Measurements from ENCODE around the gene TMEM219.
A peak's percentile ranks its signal among the peaks of the same experiment; 100 is the strongest.
"Not testable (repeated sequence)": the region's sequence is repeated elsewhere in the genome, so short reads cannot be mapped to it uniquely, and the experiment has no call there.

The TMEM219 gene

DNA sequence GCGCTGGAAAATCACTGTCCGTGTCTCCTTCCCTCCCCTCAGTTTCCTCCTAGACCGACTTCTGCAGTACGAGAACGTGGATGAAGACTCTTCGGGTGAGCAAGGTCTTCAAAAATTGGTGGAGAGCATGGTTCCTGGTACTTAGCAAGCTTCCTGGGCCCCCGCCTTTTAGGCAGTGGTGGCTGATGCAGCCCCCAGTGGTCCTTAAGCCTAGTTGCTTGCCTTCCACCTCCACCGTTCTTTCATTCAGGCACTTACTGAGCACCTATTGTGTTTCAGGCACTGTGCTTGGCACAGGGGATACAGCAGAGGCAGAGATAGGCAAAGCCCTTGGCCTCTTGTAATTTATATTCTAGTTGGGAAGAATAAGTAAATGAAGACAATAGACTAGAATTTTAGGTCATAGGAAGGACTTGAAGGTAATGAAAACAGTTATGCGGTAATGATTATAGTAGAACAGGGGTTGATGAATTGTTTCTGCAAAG lies 34.9 kb downstream of the TMEM219 start:
- DNase-seq: no peak

DNA sequence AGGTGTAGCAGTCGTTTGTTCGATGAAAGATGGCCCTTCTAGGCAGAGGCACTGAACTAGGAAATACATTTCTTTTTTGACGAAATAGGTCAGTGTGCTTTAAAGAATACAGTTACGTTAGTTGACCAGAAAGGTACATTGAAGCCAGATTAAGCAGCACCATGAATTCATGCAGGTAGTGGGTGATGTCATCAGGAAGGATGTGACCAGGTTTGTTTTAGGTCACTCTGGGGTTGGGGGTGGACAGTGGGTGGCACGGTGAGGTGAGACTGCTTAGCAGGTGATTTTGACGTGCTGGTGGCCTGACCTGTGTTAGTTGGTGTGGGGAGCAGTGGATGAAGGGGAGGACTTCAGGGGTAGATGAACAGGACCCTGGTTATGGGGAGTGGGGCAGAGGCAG lies 37.7 kb downstream of the TMEM219 start:
- DNase-seq: no peak

DNA sequence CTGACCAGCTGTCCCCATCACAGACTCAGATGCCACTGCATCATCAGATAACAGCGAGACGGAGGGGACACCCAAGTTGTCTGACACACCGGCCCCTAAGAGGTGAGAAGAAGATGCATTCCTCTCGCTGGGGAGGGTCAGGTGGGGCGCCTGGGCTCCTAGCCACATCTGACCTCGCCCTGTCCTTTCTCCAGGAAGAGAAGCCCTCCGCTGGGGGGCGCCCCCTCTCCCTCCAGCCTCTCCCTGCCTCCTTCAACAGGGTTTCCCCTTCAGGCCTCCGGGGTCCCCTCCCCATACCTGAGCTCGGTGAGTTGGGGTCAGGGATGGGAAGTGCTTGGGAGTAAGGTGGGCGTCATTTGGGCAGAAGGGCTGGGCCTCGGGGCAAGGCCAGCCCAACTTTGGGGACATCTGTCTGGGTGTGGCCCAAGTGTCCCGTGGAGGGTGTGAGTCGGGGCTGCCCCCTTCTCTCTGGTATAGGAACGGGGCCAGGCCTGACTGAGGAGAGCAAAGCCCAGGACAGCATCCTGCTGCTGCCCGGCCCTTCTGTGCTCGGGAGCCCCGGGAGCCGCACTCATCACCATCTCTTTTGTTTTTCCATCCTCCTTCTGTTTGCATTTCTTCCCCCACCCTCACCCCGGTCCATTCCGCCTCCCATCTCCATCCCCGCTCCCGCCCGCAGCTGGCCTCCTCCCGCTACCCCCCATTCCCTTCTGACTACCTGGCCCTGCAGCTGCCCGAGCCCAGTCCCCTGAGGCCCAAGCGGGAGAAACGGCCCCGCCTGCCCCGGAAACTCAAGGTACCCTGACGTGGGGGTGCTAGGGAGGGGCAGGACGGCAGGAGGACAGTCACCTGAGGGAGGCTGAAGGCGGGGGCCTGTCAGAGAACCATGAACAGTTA lies 39.1 kb downstream of the TMEM219 start:
- no peak for DNase-seq

DNA sequence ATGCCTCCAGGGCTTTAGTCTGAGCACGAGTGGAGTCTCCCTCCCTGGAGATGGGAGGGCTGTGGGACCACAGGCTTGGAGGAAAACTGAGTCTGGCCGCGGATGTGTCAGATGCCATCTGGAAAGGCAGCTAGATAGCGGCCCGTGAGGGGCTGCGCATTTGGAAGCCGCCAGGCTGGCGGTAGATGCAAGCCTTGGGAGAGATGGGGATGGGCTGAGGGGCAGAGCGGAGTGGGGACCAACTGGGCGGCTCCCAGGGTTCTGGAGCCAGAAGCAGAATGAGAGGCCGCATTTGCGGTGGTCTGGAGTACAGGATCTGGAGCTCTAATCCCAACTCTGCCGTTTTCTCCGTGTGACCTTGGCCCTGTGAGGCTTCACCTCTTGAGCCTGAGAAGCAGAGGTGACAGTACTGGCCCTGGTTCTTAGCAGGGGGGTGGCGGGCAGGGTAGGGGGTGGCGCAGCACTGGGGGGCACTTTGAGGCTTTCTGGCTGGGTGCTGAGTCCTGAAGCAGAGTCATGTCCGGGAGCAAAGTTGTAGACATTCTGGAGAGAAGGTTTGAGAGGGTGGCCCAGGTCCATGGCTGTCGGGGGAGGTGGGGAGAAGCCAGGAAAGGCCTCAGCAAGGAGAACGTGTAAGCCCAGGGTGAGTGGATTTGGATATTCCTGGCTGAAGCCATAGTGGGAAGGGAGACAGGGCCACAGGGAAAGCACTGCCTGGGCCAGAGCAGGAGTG lies 40.9 kb downstream of the TMEM219 start:
- DNase-seq: no peak

DNA sequence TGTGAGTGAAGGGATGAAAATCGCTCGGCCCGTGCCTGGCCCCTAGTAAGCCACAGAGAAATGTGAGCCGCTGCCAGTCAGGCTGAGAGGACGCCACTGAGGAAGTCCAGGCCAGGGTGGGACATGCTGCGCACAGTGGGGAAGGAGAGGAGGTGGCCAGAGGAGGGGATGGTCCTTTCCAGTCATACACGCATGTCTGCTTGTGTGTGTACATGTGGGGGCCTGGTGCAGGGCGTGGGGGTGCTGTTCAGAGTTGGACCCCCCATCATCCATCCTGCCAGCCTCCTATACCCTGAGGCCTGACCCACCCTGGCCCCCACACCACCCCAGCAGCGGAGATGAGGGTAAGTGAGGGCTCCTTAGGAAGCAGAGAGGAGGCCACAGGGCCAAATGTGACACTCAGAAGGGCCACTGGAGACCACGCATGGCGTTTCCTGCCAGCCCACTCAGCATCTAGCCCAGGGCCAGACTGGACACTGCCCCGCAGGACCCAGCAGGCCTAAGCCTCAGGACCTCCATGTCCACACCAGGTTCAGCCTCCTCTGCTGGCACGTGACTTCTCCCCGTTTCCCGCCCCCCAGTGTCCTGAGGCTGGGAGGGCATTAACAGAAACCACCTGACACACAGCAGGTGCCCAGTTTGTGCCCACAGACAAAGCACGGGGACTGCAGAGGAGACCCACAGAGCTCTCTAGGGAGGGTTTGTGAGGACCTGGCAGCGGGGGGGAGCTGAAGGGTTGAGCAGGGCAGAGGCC lies 42.0 kb downstream of the TMEM219 start:
- DNase-seq: no peak

DNA sequence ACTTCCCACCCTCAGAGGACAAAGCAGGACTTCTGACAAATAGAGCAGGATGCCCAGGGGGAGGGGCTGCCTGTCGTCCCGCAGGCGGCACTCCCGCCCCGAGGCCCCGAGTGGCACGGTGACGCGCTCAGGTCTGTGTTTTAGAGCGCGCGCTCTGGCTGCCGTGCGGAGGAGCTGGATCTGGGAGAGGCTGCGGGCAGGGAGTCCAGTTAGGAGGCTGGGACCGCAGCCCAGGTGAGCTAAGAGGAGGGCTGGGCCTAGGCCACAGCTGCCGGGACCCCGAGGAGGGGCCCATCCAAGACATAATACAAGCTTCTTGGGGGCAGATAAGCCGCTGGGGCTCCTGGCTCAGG lies 42.5 kb downstream of the TMEM219 start:
- peak; percentile 28 to 45 for DNase-seq

DNA sequence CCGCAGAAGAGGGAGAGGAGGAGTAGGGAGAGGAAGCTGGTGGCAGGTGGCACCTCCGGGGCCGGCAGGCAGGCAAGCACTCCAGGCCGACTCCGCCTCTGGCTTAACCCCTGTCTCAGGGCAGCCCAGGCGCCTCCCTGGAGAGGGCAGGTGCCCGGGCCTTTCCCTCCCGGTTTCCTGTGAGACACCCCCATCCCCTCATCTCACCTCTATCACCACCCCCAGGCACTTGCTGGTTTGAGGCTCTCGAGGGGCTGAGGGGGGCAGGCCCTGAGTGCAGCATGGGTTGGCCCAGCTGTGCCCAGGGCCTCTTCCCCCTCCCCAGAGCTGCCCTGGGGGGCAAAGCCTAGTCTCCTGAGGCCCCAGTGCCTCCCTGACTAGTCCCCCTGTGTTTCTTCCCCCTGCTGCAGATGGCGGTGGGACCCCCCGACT lies 42.9 kb downstream of the TMEM219 start:
- DNase-seq: peak; percentile 9 to 36

DNA sequence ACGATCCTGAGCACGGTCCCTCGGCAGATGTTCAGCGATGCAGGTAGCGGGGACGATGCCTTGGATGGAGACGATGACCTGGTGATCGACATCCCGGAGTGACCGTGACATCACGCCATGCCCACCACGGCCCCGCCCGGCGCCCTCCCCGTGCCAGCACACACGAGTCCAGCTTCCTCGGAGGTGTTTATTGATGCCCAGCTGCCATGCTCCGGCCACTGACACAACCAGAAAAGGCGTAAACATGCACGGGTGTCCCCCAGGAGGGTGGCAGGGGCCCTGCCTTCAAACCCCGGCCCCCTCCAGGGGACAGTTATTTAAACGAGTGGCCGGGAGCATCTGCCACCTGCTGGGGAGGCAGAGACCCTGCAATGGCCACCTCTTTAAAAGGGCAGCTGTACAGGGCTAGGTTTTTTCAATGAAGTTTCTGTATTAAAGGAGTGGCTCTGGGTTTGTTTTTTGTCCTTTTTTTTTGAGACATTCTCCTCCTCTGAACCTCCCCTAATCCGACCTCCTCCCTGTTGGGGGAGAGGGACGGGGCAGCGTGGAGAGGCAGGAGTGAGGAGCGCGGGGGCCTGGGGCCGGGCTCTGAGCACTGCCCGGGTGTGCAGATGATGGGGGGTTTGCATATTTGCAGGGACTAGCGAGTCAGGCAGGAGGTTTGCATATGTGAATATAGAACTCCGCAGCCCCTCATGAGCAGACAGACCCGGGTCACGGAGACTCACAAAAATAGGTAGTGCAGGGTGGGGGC lies 43.6 kb downstream of the TMEM219 start:
- peak in 1 of 2 experiments; percentile 6 for DNase-seq

DNA sequence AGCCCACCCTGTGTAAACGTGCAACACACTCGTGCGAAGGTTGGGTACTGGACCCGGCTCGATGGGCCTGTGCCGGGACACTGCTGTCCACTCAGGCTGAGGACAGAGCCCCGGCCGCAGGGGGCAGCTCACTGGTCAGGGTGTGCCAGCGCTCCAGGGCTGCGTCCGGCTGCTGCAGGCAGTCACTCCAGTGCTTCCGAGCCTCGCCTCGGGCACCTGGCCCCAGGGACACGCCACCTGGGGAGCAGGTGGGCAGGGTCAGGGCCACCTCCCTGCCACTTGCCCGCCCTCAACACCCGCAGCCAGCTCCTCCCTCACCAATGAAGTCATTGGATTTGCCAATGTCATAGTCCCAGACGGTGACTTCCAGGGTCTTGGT lies 44.2 kb downstream of the TMEM219 start:
- DNase-seq: no peak

DNA sequence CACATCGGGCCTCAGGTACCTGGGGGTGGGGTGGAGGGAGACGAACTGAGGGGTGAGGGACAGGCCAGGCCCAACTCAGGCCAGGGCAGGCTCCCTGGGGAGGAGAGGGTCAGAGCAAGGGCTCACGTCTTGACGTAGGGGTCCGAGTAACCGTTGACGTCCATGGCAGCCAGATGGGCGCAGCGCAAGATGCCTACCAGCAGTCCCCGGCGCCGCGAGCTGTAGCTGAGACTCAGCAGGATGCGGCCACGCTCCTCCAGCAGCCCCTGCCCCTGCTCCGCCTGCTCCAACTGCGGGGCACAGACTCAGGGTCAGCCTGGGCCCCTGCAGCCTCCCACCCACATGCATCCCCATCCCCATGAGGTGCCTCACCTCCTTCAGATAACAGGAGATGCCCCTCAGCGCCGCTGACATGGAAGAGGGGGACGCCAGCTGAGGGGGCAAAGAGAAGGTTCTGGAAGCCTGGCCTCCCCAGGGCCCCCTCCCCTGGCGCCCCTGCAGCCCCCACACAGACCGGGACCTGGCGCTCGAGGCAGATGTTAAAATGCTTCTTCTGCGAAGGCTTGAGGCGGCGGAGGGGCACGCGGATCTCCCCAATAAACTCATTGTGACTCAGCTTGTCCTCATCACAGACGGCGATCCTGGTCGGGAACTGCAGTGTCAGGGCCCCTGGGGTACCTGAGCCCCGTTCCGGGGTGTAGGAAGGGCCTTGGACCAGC lies 44.9 kb downstream of the TMEM219 start:
- no peak for DNase-seq

DNA sequence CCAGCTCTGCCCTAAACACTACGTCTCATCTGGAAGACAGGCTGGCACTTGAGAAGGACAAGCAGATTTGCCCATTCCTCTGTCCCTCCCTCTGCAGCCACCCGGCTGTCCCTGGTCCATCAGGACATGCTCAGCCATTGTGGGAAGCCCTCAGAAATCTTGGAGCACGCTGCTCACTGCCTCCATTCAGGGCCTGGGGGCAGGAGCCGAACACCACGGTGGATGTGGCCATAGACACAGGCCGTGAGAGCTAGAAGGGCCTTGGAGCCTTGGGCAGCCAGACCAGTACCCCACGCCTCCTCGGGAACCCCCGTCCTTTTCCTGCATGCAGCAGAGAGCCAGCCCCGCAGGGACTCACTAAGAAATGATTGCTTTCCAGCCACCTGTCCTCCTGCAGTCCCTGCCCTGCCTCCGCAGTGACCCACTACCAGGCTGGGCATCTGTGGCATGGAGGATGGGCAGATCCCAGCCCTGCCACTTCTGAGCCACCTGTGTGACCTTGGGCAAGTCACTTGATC lies 45.6 kb downstream of the TMEM219 start:
- no peak for DNase-seq

DNA sequence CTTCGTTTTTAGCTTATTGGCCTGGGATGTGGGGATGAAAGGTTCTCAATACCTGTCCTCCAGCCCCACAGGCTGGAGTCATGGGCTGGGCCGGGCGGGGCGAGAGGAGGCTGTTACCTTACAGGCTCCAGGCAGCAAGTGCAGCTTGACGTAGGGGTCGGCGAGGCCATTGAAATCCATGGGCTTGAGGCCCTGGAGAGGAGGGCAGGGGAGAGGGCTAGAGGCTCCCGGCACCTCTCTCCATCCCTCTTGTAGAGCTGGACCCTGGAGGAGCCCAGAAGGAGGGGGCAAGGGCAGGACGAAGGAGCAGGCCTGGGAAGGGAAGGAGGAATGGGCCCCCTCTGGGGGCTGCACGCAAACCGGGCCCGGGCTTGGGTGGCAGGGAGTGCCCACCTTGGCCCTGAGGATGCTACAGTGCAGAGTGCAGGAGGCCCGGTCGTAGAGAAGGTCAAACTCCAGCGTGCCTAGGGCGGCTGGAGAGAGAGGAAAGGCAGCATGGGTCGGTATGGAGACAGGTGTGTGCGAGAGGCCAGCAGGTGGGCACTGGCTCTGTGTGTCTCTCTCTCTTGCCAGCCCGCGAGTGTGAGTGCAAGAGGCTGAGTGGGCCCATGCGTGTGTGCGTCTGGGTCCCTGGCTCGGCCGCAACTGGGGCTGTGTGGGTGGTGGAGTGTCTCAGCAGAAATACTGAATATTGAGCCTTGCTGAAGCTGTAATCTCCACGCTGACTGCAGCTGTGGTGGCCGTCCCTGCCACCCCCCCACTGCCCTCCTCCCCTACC lies 47.4 kb downstream of the TMEM219 start:
- no peak for DNase-seq

DNA sequence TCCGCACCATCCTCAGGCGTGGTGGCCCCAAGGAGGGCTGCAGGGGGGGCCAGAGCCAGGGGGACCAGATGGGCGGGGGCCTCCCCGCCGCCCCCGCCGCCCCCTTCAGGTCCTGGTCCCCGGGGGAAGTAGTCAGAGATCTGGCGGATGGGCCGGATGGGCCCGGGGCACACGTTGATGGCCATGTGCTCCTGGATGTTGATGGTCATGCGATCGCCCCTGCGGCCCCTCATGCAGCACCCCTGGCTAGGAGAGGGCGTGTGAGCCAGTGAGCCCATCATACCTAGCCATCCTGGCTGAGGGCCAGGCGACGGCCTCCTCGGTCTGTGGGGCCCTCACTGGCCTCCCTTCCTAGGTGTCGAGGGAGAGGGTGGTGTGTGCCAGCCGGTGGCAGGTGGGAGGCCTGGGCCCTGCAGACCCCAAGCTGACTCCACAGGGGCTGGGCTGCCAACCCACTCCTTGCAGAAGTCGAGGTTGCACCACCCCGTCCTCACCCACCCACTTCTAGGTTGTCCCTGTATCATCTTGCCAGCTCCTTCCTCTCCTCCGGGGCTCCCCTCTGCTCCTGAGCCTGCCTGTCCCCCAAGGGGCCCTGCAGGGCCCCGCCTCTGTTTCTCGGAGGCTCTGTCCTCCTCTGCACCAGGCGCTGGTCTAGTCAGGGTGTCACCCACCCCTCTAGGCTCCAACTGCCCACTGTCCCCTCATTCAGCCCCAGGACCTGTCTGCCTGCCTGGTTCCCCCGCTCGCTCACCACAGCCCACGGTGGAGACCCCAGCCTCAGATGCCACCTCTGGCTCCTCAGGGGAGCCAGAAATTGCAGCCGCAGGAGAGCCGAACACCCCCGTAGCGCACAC lies 48.3 kb downstream of the TMEM219 start:
- DNase-seq: no peak

DNA sequence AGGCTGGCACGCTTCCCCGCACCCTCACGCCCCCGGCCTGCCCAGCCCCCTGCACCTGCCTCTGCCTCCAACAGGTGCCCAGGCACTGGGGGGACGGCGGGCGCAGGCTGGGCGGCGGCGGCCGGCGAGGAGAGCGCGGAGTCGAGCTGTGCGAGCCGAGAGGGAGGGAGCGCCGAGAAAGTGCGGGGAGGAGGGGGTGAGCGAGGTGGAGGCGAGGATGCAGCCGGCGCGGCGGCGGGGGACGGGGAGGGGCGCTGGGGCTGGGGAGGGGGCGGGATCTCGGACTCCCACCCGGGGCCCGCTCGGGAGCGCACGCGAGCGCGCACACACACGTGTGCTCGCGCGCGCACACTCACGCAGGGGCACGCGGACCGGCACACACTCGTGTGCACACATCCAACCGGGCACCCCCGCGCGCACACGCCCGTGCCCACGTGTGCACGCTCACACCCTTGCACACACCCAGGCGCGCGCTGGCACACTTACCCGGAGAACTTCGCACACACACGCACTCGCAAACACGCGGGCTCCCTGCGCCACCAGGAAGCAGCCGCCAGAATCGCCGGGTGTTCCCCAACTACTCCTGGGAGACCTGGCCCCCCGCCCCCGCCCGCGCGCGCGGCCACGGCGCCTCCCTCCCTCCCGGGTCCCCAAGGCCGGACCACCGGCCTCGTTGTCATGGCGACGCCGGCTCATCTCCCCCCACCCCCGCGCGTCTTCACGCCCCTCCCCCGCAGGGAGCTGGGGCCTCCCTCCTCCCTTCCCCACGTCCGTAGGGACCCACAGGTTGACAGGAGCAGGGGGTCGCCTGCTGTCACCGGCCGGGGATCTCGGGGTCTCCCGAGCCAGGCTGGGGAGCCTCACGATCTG lies 49.2 kb downstream of the TMEM219 start, which contains the start of gene DOC2A:
TSS of gene DOC2A (minus strand) at position 184 of the 870 bp plus-strand sequence. CDS start 805 bp downstream, outside the sequence.
- DNase-seq: peak; percentile 35 to 39

DNA sequence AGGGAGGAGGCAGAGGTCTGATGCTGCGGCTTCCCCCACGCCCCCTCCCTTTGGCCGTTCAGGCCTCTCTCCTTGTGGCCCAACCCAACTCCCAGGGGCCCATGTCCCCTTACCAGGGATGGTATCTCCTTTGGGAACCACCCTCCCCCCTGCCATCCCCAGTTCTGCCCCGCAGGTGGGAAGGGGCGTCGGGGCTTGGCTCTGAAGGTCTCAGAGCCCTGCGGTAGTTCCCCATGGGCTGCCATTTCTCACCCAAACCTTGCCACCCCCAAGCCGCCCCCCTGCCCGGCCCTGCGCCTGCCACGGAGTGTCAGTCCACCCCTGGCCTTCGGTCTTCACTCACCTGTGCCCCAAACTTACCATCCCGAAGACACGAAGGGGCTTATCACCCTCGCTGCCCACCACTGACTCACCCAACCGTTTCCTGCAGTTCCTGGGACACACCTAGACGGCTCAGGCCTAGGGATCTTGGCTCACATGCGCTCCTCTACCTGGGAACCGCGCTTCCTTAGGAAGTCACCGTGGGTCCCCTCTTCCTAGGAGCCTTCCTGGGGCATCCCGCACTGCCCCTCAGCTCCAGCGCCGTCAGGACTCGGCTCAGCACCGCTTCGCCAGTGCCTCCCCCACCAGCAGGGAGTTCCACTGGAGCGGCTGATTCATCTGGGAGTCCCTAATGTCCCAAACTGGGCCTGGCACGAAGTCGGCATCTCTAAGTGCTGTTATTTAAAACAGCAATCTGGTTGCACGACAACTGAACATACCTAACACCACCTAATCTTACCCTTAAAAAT lies 50.0 kb downstream of the TMEM219 start:
- no peak for DNase-seq

DNA sequence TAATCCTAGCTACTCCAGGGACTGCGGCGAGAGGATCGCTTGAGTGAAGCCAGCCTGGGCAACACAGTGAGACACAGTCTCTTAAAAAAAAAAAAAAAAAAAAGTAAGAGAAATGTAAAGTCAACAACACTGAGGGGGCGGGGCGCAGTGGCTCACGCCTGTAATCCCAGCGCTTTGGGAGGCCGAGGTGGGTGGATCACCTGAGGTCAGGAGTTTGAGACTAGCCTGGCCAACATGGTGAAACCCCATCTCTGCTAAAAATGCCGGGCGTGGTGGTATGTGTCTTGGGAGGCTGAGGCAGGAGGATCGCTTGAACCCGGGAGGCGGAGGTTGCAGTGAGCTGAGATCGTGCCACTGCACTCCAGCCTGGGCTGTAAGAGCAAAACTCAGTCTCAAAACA lies 50.7 kb downstream of the TMEM219 start:
- DNase-seq: not testable (repeated sequence)

DNA sequence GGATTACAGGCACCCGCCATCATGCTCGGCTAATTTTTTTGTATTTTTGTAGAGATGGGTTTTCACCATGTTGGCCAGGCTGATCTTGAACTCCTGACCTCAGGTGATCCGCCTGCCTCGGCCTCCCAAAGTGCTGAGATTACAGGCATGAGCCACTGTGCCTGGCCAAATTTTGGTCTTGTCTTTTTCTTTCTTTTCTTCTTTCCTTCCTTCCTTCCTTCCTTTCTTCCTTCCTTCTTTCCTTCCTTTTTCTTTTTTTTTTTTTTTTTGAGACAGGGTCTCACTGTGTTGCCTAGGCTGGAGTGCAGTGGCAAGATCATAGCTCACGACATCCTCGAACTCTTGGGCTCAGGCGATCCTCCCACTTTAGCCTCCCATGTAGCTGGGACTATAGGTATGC lies 53.6 kb downstream of the TMEM219 start:
- DNase-seq: not testable (repeated sequence)

Data from NCI-H2081 (cell line).